ENCODE data around the gene TSFM.

TSFM gene

GRCh38 chr12:57797933-57798332 is 15.3 kb downstream of the TSFM start:
- no peak overlapping the region for H3K4me3 ChIP-seq (ENCODE audit: low read depth, low read length)
- TF ChIP-seq CTCF (IDR thresholded peaks at IDR 0.05; ENCODE audit: low read depth, low read length, missing control alignments) = no peak
- no peak for DNase-seq (ENCODE audit: low read depth)

GRCh38 chr12:57800965-57801364 is 18.4 kb downstream of the TSFM start:
- H3K4me3 ChIP-seq (ENCODE audit: low read depth, low read length) = no peak overlapping the region
- no peak for DNase-seq (ENCODE audit: low read depth)
- TF ChIP-seq CTCF (IDR thresholded peaks at IDR 0.05; ENCODE audit: low read depth, low read length, missing control alignments) = no peak

GRCh38 chr12:57802607-57803006 is 20.0 kb downstream of the TSFM start:
- no peak for TF ChIP-seq CTCF (IDR thresholded peaks at IDR 0.05; ENCODE audit: low read depth, low read length, missing control alignments)
- DNase-seq (ENCODE audit: low read depth) = no peak
- no peak overlapping the region for H3K4me3 ChIP-seq (ENCODE audit: low read depth, low read length)

GRCh38 chr12:57803319-57803893 is 20.8 kb downstream of the TSFM start:
- no peak for DNase-seq (ENCODE audit: low read depth)
- peak; percentile 82 for TF ChIP-seq CTCF (IDR thresholded peaks at IDR 0.05; ENCODE audit: low read depth, low read length, missing control alignments)
- no peak overlapping the region for H3K4me3 ChIP-seq (ENCODE audit: low read depth, low read length)

- DNase-seq (ENCODE audit: low read depth) = no peak
- TF ChIP-seq CTCF (IDR thresholded peaks at IDR 0.05; ENCODE audit: low read depth, low read length, missing control alignments) = no peak
- no peak overlapping the region for H3K4me3 ChIP-seq (ENCODE audit: low read depth, low read length)
Observed at GRCh38 chr12:57806677-57807076, 24.1 kb downstream of the TSFM start.

- DNase-seq (ENCODE audit: low read depth) = no peak
- no peak overlapping the region for H3K4me3 ChIP-seq (ENCODE audit: low read depth, low read length)
- TF ChIP-seq CTCF (IDR thresholded peaks at IDR 0.05; ENCODE audit: low read depth, low read length, missing control alignments) = no peak
Observed at GRCh38 chr12:57807285-57807684, 24.7 kb downstream of the TSFM start.

- no peak for DNase-seq (ENCODE audit: low read depth)
- TF ChIP-seq CTCF (IDR thresholded peaks at IDR 0.05; ENCODE audit: low read depth, low read length, missing control alignments) = no peak
- H3K4me3 ChIP-seq (ENCODE audit: low read depth, low read length) = no peak overlapping the region
Observed at GRCh38 chr12:57808351-57808750, 25.8 kb downstream of the TSFM start.
